Activated T-helper 2 cell treated with anti-CD3 and anti-CD28 coated beads, Interferon-gamma antibody, Interleukin-2, Interleukin-4, amounts not matched to agents 10 μg/mL and 5 μg/mL and 100 μg/mL, durations not matched to agents 14 hours and 24 hours and 36 hours (primary cell): ENCODE results near the gene AGO3. TPM values are rescaled to one million over a fixed set of nuclear protein-coding genes. Genes with fewer than 3 reads are reported as not detected.

Experiments used
- DNase-seq: peaks from one replicate; pipeline ENCODE4 v3.0.0; 2021; ENCODE audit warnings: low spot score
- H3K27ac Mint-ChIP-seq: one replicate; pipeline ENCODE4 v1.8.0; 2021; ENCODE audit warnings: mixed read lengths
- H3K27me3 Mint-ChIP-seq: one replicate; pipeline ENCODE4 v1.8.0; 2021; ENCODE audit warnings: low read depth, mixed read lengths
- H3K36me3 Mint-ChIP-seq: one replicate; pipeline ENCODE4 v1.8.0; 2021; ENCODE audit warnings: low read depth, mixed read lengths
- H3K4me1 Mint-ChIP-seq: one replicate; pipeline ENCODE4 v1.8.0; 2021; ENCODE audit warnings: low read depth, mixed read lengths
- H3K4me3 Mint-ChIP-seq: one replicate; pipeline ENCODE4 v1.8.0; 2021; ENCODE audit warnings: low read depth, mild to moderate bottlenecking, moderate library complexity, mixed read lengths
- H3K9me3 Mint-ChIP-seq: one replicate; pipeline ENCODE4 v1.8.0; 2021; ENCODE audit warnings: mixed read lengths
- intact Hi-C: fragments of 100-400 bp; cut with micrococcal nuclease; formaldehyde crosslinking; loops from one replicate; pipeline ENCODE4 v1.15.1; 2023
- total RNA-seq: library from RNA; stranded (reverse); gene quantifications from 2 replicates; pipeline ENCODE4 v1.2.3, GENCODE V29; 2022

The AGO3 gene
- total RNA-seq, 1 donor from 2014 or later, result 21.2 TPM

DNA sequence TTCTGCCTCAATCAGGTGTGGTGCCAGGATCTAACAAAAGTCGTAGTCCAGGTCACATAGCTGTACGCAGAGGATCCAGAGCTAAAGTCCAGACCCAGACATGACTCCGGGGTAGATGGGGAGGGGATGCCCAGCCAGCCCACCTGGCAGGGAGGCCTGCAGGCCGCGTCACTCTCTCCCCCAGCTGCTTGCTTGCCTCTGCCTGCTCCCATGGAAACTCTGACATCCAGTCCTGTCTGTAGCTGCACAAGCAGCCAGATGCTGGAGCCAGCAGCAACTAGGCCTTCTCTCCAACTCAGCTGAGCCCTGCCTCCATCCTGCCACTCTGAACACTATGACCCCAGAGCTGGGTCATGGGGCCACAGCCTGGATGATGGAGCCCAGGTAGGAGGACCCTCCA, 186.0 kb downstream of the AGO3 start:
- no peaks in the 10 kb centered on the region for H3K9me3 Mint-ChIP-seq
- H3K27ac Mint-ChIP-seq, result no peak overlapping the region
- H3K4me1 Mint-ChIP-seq, result no peaks in the 10 kb centered on the region
- no peaks in the 10 kb centered on the region for H3K36me3 Mint-ChIP-seq
- intact Hi-C loops, result no loop called here
- H3K27me3 Mint-ChIP-seq, result peaks cover 3% of the 10 kb centered on the region
- no peak for DNase-seq
- no peak overlapping the region for H3K4me3 Mint-ChIP-seq

- Mint-ChIP-seq H3K36me3 (no peaks in the 10 kb centered on the region), H3K27ac (no peak overlapping the region), H3K4me1 (peaks cover 9% of the 10 kb centered on the region), H3K27me3 (peaks cover 19% of the 10 kb centered on the region), H3K4me3 (no peak overlapping the region), H3K9me3 (no peaks in the 10 kb centered on the region)
- no peak for DNase-seq
- intact Hi-C loops, result no loop called here
These were observed 187.7 kb downstream of the AGO3 start for GRCh38 chr1:36118447-36119204.

- H3K27me3 Mint-ChIP-seq, result peaks cover 26% of the 10 kb centered on the region
- H3K4me1 Mint-ChIP-seq, result peaks cover 9% of the 10 kb centered on the region
- no peaks in the 10 kb centered on the region for H3K36me3 Mint-ChIP-seq
- H3K27ac Mint-ChIP-seq, result no peak overlapping the region
- no peaks in the 10 kb centered on the region for H3K9me3 Mint-ChIP-seq
- no peak for DNase-seq
- intact Hi-C loops, result no loop called here
- no peak overlapping the region for H3K4me3 Mint-ChIP-seq
These were observed 188.6 kb downstream of the AGO3 start for GRCh38 chr1:36119456-36119855.

Other genes with a start within 250 kb of the AGO3 start
- 25.4 and 26.2 TPM in 2 replicates for gene C1orf216, start 212.2 kb upstream of the AGO3 start, total RNA-seq
- 55.2 and 55.8 TPM in 2 replicates for gene CLSPN, start 161.1 kb upstream of the AGO3 start, total RNA-seq
- 9.2 and 10.0 TPM in 2 replicates for gene AGO4, start 123.1 kb upstream of the AGO3 start, total RNA-seq
- 36.9 and 38.6 TPM in 2 replicates for gene AGO1, start 47.9 kb upstream of the AGO3 start, total RNA-seq
- gene TEKT2, start 153.0 kb downstream of the AGO3 start, total RNA-seq, result 0.18 and 0.21 TPM in 2 replicates
- gene ADPRS, start 157.8 kb downstream of the AGO3 start, total RNA-seq, result 33.6 and 35.3 TPM in 2 replicates
- not detected in 2 replicates for gene COL8A2, start 194.1 kb downstream of the AGO3 start, total RNA-seq
- gene TRAPPC3, start 218.4 kb downstream of the AGO3 start, total RNA-seq, result 68.4 and 71.5 TPM in 2 replicates
- gene MAP7D1, start 225.1 kb downstream of the AGO3 start, total RNA-seq, result 162 and 172 TPM in 2 replicates